Effector memory CD8-positive, alpha-beta T cell (primary cell): ENCODE data around the gene PROM1.

Experiments used
- ATAC-seq: fragments of 150-1000 bp; cut with Tn5 transposase; replicated peaks from 2 replicates; pipeline ENCODE4 v1.10.0; 2021; ENCODE audit warnings: mild to moderate bottlenecking, moderate library complexity
- DNase-seq, 3 experiments: peaks; one replicate each; pipeline ENCODE4 v3.0.0; 2021
- H3K27ac Mint-ChIP-seq, 2 donors: one replicate each; pipeline ENCODE4 v1.8.0; 2022; ENCODE audit warnings: mild to moderate bottlenecking in 2 of 2, mixed read lengths in 2 of 2, moderate library complexity in 2 of 2
- H3K27me3 Mint-ChIP-seq, 2 donors: one replicate each; pipeline ENCODE4 v1.8.0; 2022; ENCODE audit warnings: mixed read lengths in 2 of 2
- H3K36me3 Mint-ChIP-seq: one replicate; pipeline ENCODE4 v1.8.0; 2022; ENCODE audit warnings: mild to moderate bottlenecking, moderate library complexity, mixed read lengths; ENCODE audit not compliant: insufficient read depth
- H3K4me1 Mint-ChIP-seq, 2 donors: one replicate each; pipeline ENCODE4 v1.8.0; 2022; ENCODE audit warnings: low read depth in 2 of 2, mixed read lengths in 2 of 2
- H3K4me3 Mint-ChIP-seq, 2 donors: one replicate each; pipeline ENCODE4 v1.8.0; 2022; ENCODE audit warnings: mild to moderate bottlenecking in 2 of 2, mixed read lengths in 2 of 2, moderate library complexity in 2 of 2
- H3K9me3 Mint-ChIP-seq, 2 donors: one replicate each; pipeline ENCODE4 v1.8.0; 2022; ENCODE audit warnings: mixed read lengths in 2 of 2

PROM1 gene

DNA sequence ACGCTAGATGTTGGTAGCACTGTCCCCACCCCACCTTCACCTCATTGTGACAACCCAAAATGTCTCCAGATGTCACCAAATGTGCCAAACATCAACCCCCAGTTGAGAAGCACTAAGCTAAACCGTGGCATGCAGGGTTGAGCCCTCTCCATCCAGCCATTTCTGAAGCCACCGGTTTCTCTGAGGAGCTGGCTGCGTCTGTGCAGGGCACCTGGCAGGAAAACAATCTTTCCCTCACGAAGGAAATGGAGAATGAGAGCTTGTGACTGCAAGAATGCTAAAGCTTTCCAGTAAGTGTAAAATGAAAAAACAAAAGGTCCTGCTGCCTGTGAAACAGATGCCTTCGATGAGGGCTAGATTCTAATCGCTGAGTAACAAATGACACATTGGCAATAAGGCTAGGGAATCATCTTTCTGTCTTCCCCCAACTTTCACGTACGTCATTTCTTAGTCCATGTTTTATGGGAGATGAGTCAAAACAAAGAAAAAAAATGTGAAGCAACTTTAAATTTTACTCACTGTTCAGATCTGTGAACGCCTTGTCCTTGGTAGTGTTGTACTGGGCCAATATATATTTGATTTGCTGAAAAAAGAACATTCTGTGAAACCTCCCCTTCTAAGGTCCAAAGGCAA, 59.9 kb downstream of the PROM1 start:
- no peaks in the 10 kb centered on the region for H3K4me1 Mint-ChIP-seq
- ATAC-seq (no peak), DNase-seq (no peak)
- no peaks in the 10 kb centered on the region for H3K9me3 Mint-ChIP-seq
- H3K27me3 Mint-ChIP-seq, result peaks cover 53 to 73% of the 10 kb centered on the region in 2 donors
- no peak overlapping the region for H3K27ac Mint-ChIP-seq
- no peaks in the 10 kb centered on the region for H3K36me3 Mint-ChIP-seq
- no peak overlapping the region for H3K4me3 Mint-ChIP-seq

DNA sequence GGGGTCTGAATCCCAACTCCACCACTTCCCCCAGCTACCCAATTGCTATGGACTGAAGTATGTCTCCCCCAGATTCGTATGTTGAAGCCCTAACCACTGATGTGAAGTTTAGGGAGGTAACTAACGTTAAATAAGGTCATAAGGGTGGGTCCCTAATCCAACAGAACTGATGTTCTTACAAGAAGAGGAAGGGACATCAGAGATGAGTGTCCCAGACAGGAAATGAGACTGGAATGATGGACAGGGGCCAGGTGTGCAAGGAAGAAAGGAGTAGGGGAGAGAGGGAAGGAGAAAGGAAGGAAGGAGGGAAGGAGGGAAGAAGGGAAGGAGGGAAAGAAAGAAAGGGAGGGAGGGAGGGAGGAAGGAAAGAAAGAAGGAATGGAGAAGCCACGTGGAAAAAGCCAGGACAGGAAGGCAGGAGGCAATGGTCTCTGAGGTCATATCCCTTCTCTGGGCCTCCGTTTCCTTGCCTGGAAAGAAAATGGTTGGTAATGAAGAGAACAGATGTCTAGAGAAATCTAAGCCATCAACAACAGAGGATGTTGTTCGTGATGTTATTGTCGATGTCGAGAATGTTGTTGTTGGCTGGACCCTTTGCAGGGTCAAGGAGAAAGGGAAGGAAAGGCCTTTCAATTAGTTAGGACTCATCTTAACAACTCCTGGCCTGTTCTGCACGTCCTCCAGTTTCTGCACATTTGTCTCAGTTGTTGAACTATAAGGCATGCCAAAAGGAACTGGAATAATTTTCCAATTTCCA, 61.8 kb downstream of the PROM1 start:
- Mint-ChIP-seq H3K36me3 (no peaks in the 10 kb centered on the region), H3K4me1 (no peaks in the 10 kb centered on the region), H3K9me3 (no peaks in the 10 kb centered on the region), H3K27me3 (peaks cover 54 to 77% of the 10 kb centered on the region in 2 donors), H3K27ac (no peak overlapping the region), H3K4me3 (no peak overlapping the region)
- ATAC-seq (no peak), DNase-seq (no peak)

DNA sequence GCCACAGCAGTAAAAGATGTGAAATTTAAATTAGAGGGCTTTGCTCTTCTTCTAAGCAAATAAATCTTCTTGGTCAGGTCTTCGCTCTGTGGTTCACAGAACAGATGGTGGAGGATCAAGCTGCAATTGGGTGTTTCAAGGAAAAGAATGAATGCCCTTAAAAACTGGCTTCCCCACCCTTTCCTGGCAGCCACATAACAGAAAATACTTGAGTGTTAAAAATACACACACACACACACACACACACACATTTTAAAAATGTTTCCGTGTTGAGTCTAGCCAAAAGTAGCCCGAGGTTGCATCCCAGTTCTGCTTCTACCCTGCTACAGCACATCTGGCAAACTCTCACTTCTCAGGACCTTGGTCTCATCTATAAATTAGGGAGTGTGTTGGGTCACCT, 64.2 kb downstream of the PROM1 start:
- ATAC-seq, result no peak
- Mint-ChIP-seq H3K9me3 (no peaks in the 10 kb centered on the region), H3K27ac (no peak overlapping the region), H3K27me3 (peaks cover 53 to 70% of the 10 kb centered on the region in 2 donors), H3K4me3 (no peak overlapping the region), H3K36me3 (no peaks in the 10 kb centered on the region), H3K4me1 (no peaks in the 10 kb centered on the region)
- DNase-seq, result no peak

DNA sequence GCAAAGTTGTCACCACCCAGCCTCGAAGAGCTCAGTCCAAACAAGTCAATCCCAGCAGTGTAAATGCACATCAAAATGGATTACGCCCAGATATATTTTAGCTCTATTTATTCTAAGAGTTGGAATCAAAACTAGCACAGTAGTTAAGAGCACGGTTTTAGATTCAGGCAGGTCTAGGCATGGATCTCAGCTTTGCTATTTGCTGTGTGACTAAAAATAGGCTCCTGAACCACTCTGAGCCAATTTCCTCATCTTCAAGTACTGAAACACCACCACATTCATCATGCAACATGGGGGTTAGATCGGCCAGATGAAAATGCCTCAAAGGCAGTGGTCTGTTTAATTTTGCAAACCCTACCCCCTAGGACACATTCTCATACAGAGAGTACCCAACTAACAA, 65.0 kb downstream of the PROM1 start:
- H3K36me3 Mint-ChIP-seq, result no peaks in the 10 kb centered on the region
- H3K4me1 Mint-ChIP-seq, result no peaks in the 10 kb centered on the region
- no peak overlapping the region for H3K4me3 Mint-ChIP-seq
- peaks cover 46 to 62% of the 10 kb centered on the region in 2 donors for H3K27me3 Mint-ChIP-seq
- DNase-seq (no peak), ATAC-seq (no peak)
- no peak overlapping the region for H3K27ac Mint-ChIP-seq
- no peaks in the 10 kb centered on the region for H3K9me3 Mint-ChIP-seq

DNA sequence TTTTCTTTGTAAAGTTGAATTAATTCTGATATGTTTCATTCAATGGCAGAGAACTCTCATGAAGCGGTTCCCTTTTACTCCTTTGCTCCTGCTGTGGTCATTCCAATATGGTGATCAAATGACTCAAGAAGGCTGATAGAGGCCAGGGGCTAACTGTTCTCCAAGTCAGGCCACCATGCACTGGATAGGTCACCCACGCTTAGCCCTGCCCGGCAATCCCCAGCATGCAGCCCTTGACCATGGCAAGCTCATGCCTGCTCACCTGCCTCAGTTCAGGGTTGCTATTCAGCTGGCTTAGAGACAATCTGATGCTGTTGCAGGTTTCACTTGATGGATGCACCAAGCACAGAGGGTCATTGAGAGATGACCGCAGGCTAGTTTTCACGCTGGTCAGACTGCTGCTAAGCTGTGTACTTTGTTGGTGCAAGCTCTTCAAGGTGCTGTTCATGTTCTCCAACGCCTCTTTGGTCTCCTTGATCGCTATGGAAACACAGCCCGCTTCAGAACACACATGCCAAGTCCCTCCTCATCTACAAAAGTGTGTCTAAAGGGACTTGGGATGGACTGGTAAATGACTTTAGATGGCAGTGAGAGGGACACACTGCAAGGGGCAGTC, 65.7 kb downstream of the PROM1 start:
- no peaks in the 10 kb centered on the region for H3K36me3 Mint-ChIP-seq
- no peak overlapping the region for H3K27ac Mint-ChIP-seq
- no peak for ATAC-seq
- no peak overlapping the region for H3K4me3 Mint-ChIP-seq
- H3K9me3 Mint-ChIP-seq, result no peaks in the 10 kb centered on the region
- no peak for DNase-seq
- peaks cover 39 to 55% of the 10 kb centered on the region in 2 donors for H3K27me3 Mint-ChIP-seq
- no peaks in the 10 kb centered on the region for H3K4me1 Mint-ChIP-seq

DNA sequence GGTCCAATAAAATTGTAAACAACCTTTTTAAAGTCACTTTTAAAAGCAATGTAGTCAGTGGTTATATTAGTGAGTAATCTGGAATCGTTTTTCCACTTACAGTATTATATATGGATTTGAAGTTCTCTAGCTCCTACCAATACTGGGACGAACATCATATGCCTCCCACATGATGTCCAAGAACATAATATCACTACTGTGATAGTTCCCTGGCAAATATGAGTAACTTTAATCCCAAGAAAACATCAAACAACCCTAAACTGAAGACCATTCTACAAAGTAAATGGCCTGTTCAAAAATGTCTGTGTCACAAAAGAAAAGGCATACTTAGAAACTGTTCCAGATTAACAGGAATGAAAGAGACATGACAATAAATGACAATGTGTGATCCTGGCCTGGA, 67.3 kb downstream of the PROM1 start:
- no peaks in the 10 kb centered on the region for H3K9me3 Mint-ChIP-seq
- no peak for ATAC-seq
- H3K27ac Mint-ChIP-seq, result no peak overlapping the region

DNA sequence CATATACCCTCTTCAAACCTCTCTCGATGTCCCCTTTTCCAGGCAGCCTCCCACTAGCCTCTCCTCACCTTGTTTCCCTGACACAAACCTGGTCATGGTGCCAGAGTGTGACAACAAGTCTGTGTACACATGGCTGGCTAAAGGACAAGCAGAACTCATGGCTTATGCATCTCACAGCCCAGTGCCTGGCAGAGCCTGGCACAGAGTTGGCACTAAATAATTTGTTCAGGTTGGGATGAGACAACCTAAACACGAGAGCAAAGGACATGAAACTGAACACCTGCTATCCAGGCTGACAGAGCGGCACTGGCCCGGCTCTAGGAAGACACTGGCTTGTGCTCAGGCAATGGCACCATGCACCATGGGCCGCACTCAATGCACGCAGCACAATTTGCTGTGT, 72.7 kb downstream of the PROM1 start:
- Mint-ChIP-seq H3K36me3 (no peaks in the 10 kb centered on the region), H3K27ac (no peak overlapping the region), H3K9me3 (no peaks in the 10 kb centered on the region), H3K4me3 (no peak overlapping the region), H3K27me3 (peaks cover 18 to 35% of the 10 kb centered on the region in 2 donors), H3K4me1 (no peaks in the 10 kb centered on the region)
- DNase-seq (no peak), ATAC-seq (no peak)

More for the DNA sequence above, 67.3 kb downstream of the PROM1 start:
- Mint-ChIP-seq H3K36me3 (no peaks in the 10 kb centered on the region), H3K27me3 (peaks cover 32 to 55% of the 10 kb centered on the region in 2 donors), H3K4me1 (no peaks in the 10 kb centered on the region), H3K4me3 (no peak overlapping the region)
- DNase-seq, result no peak

DNA sequence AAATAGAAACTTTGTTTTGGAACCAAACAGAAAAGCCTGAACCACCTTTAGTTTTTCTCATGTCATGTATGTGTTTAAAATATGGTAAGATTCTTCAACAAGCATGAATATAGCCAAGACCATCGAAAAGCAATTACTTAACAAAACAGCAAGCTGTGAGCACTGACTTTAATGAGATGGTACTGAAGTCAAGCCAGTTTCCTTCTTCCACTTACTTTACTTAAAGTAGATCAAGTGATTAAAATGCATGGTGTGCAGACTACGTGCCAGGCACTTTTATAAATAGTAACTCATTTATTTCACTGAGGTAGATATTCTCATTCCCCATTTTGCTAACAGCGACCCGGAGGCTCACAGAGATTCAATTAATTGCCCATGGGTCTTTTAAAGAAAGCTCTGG, 74.7 kb downstream of the PROM1 start:
- H3K27ac Mint-ChIP-seq, result no peak overlapping the region

DNA sequence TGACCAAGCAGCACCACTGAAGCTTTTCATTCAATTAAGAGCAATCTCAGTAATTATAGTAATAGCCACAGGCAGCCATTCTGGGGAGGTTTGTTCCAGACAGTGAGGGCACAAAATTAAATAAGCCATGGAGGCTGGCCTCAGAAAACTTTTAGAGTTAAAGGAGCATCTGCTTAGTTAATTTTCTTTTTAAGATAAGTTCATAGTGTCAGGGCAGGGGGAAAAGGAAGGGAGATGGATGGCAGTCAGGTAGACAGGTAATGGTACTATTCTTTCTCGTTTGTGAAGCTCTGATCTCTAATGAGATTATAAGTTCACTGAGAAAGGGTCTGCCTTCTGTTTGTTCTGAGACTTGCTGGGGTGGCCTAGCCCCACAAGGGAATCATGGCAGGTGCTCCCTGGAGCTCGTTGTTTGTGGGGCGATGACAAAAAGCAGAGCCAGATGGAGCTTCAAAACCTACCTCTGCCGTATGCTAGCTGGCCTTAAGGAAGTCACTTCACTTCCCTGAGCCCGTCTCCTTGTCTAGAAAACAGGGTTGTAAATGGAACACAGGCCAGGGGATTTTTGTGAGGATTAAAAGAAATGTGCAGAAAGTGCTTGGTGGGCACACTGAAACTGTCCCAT, 76.2 kb downstream of the PROM1 start:
- H3K9me3 Mint-ChIP-seq, result no peaks in the 10 kb centered on the region
- H3K36me3 Mint-ChIP-seq, result no peaks in the 10 kb centered on the region
- H3K27ac Mint-ChIP-seq, result no peak overlapping the region
- DNase-seq, result no peak
- H3K27me3 Mint-ChIP-seq, result peaks cover 25 to 41% of the 10 kb centered on the region in 2 donors
- no peak for ATAC-seq
- H3K4me3 Mint-ChIP-seq, result no peak overlapping the region
- no peaks in the 10 kb centered on the region for H3K4me1 Mint-ChIP-seq

More for the DNA sequence above, 74.7 kb downstream of the PROM1 start:
- Mint-ChIP-seq H3K9me3 (no peaks in the 10 kb centered on the region), H3K4me3 (no peak overlapping the region), H3K27me3 (peaks cover 25 to 43% of the 10 kb centered on the region in 2 donors), H3K36me3 (no peaks in the 10 kb centered on the region), H3K4me1 (no peaks in the 10 kb centered on the region)
- no peak for ATAC-seq
- DNase-seq, result no peak

DNA sequence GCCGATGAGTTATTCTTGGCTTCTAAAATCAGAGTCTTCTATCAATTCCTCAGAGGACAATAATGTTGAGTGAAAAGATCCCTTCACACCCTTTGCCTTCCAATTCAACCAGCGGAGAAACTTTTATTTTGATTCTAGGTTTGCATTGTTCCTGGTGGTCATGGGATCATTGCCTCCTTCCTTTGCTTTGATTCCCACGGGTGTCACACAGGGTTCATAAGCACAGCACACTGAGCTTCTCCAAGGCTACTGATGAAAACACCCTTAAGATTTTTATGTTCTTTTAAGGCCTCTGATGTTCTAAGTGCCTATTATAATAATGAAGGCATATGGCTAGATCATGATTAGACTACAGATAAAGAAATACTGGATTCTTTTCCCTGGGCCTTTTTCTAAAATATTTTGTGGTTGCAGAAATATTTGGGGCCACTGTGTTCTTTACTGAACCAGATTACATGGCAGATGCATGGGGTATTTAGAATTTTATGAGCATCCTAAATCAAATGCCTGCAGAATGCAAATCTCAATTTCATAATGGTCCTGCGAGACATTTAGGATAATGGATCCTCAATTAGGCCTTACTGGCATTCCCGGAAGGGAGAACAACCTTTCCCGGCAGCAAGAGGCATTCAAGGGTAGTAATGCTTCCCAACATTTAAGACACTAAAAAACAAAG, 76.9 kb downstream of the PROM1 start:
- H3K4me3 Mint-ChIP-seq, result no peak overlapping the region
- no peaks in the 10 kb centered on the region for H3K9me3 Mint-ChIP-seq
- ATAC-seq (no peak), DNase-seq (no peak)
- no peaks in the 10 kb centered on the region for H3K36me3 Mint-ChIP-seq
- H3K27ac Mint-ChIP-seq, result no peak overlapping the region
- H3K27me3 Mint-ChIP-seq, result peaks cover 25 to 35% of the 10 kb centered on the region in 2 donors
- no peaks in the 10 kb centered on the region for H3K4me1 Mint-ChIP-seq

DNA sequence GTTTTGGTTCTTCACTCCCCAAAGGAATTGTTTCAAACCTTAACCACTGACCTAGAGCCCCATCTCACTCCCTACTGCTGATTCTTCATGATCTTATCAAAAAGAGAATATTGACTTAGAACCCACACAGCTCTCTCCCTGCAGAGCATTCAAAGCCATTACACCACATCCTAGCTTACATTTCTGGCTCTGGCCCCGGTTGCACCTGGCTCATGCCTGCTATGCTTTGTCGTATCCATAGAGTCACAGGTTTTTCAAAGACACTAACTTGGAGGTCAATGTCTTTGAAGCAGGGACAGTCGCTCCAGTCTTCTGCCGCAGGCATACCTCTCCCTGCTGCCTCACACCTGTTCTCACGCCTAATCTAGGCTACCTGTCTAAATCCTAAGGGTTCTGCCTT, 78.1 kb downstream of the PROM1 start:
- Mint-ChIP-seq H3K4me3 (no peak overlapping the region), H3K4me1 (no peaks in the 10 kb centered on the region), H3K27me3 (peaks cover 25 to 33% of the 10 kb centered on the region in 2 donors), H3K9me3 (no peaks in the 10 kb centered on the region), H3K36me3 (no peaks in the 10 kb centered on the region), H3K27ac (no peak overlapping the region)
- ATAC-seq (no peak), DNase-seq (no peak)

DNA sequence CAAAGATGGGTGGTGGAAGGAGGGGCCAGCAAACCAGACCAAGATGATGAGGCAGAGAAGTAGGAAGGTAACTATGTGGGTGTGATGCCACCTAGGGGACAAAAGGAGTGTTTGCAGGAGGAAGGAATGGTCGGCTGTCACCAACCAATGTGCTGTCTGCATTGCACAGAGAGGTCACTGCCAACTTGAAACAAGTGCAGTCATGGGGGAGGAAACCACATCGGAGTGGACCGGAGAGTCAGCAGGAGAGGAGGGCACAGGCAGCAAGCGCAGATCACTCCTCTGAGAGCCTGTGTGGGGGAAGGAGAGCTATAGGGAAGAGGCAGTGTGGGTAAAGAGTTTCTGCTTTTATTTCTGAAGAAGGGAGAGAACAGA, 82.4 kb downstream of the PROM1 start:
- Mint-ChIP-seq H3K4me1 (no peaks in the 10 kb centered on the region), H3K27ac (no peak overlapping the region), H3K36me3 (no peaks in the 10 kb centered on the region), H3K9me3 (no peaks in the 10 kb centered on the region), H3K4me3 (no peak overlapping the region), H3K27me3 (peaks cover 8 to 10% of the 10 kb centered on the region in 2 donors)
- peak; percentile 92 for ATAC-seq
- peak; percentile 37 to 42 (median 41) for DNase-seq

DNA sequence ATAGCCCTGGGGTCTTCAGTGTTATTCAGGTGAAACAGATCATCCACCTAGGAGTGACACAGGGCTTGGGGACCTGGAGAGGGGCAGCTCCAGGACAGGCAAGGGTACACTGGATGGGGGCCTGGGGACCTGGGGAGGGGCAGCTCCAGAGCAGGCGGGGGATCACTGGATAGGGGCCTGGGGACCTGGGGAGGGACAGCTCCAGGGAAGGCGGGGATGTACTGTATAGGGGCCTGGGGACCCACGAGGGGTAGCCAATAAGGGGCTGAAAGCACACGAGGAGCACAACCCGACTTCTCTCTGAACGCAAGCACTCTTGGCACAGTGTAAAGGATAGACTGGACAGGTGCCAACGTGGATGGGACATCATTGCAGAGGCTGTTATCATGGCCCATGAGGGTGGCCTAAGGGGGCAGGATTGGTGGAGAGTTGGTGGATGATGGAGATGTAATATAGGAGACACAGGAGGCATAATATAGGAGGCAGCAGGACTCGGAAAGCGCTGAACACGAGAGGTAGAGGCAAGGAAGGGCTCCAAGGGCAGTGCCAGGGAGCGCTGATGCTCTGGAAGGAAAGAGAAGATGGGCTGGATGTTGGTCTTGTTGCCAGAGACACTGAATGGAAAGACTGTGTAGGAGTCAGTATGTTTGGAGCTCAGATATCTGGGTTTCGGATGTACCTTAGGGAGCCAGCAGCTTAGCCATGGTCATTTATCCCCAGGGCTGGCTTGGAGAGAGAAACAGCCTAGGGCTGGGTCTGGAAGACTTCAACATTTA, 82.9 kb downstream of the PROM1 start:
- Mint-ChIP-seq H3K4me1 (no peaks in the 10 kb centered on the region), H3K27me3 (peaks cover 5% of the 10 kb centered on the region in 2 donors), H3K9me3 (no peaks in the 10 kb centered on the region), H3K36me3 (no peaks in the 10 kb centered on the region), H3K27ac (no peak overlapping the region), H3K4me3 (no peak overlapping the region)
- ATAC-seq, result no peak
- DNase-seq, result no peak
